ENCODE measurements around the gene OSBPL6. TPM values are rescaled to one million over a fixed set of nuclear protein-coding genes. Genes with fewer than 3 reads are reported as not detected.
A peak's percentile ranks its signal among the peaks of the same experiment; 100 is the strongest.

OSBPL6 gene
- polyA plus RNA-seq, 3 donors = 0.22 to 0.48 (median 0.43) TPM

- WGBS, 3 donors = 54 to 97% (median 91%) methylated on average over 1 of the region's 1 CpG
- no peak overlapping the region for H3K27ac ChIP-seq (ENCODE audit: low read depth, low read length)
These were observed 234.1 kb downstream of the OSBPL6 start for GRCh38 chr2:178428396-178428806.

- H3K27ac ChIP-seq (ENCODE audit: low read depth, low read length) = no peak overlapping the region
These were observed 235.0 kb downstream of the OSBPL6 start for GRCh38 chr2:178429336-178429735.

- 81 to 88% (median 88%) methylated on average over 2 of the region's 2 CpGs for WGBS, 3 donors
These were observed 242.3 kb downstream of the OSBPL6 start for GRCh38 chr2:178436662-178437061.

GRCh38 chr2:178441426-178441825, 247.1 kb downstream of the OSBPL6 start:
- WGBS, 3 donors = 79 to 95% (median 91%) methylated on average over 2 of the region's 2 CpGs
- no peak overlapping the region for H3K27ac ChIP-seq (ENCODE audit: low read depth, low read length)

More at GRCh38 chr2:178436662-178437061, 242.3 kb downstream of the OSBPL6 start:
- H3K27ac ChIP-seq (ENCODE audit: low read depth, low read length) = no peak overlapping the region

- no peak overlapping the region for H3K27ac ChIP-seq (ENCODE audit: low read depth, low read length)
- 58 to 85% (median 78%) methylated on average over 4 of the region's 4 CpGs for WGBS, 3 donors
These were observed 254.8 kb downstream of the OSBPL6 start for GRCh38 chr2:178448968-178449661.

- no peak overlapping the region for H3K27ac ChIP-seq (ENCODE audit: low read depth, low read length)
- WGBS, 3 donors = 5 to 8% (median 8%) methylated on average over 18 of the region's 18 CpGs
These were observed 255.6 kb downstream of the OSBPL6 start for GRCh38 chr2:178449700-178450523.

- WGBS, 3 donors = 0 to 1% (median 1%) methylated on average over 19 to 25 of the region's 25 CpGs
- H3K27ac ChIP-seq (ENCODE audit: low read depth, low read length) = peak overlapping the region; percentile 65
These were observed 256.1 kb downstream of the OSBPL6 start for GRCh38 chr2:178450524-178450773.

- WGBS, 3 donors = 1% methylated on average over 57 to 76 of the region's 76 CpGs
- H3K27ac ChIP-seq (ENCODE audit: low read depth, low read length) = peak within 1 kb of the TSS; percentile 80
These were observed 256.6 kb downstream of the OSBPL6 start, which contains the start of the genes PJVK and PRKRA for GRCh38 chr2:178450774-178451525. Gene PJVK, plus strand, starts transcription at chr2:178451378. Its CDS starts 2,032 bp downstream, at chr2:178453410. Gene PRKRA, minus strand, starts transcription at chr2:178451175. Its CDS starts 145 bp downstream, at chr2:178451030.

- H3K27ac ChIP-seq (ENCODE audit: low read depth, low read length) = no peak overlapping the region
- 94 to 98% (median 97%) methylated on average over 2 of the region's 2 CpGs for WGBS, 3 donors
These were observed 258.0 kb downstream of the OSBPL6 start for GRCh38 chr2:178452334-178452733.

Other genes starting within 250 kb of the OSBPL6 start
- gene PDE11A, start 121.7 kb upstream of the OSBPL6 start, polyA plus RNA-seq = under 1 TPM; 0.11 to 0.72 (median 0.27) TPM
- 1 to 10 TPM; 6.1 to 8.2 (median 6.9) TPM for gene RBM45, start 82.1 kb upstream of the OSBPL6 start, polyA plus RNA-seq